Smooth muscle cell (in vitro differentiated cells): ENCODE results near the gene NINL. TPM values are rescaled to one million over a fixed set of nuclear protein-coding genes. Genes with fewer than 3 reads are reported as not detected.
A peak's percentile ranks its signal among the peaks of the same experiment; 100 is the strongest.
"Not testable (repeated sequence)": the region's sequence is repeated elsewhere in the genome, so short reads cannot be mapped to it uniquely, and the experiment has no call there.

ENCODE experiments used
- DNase-seq: peaks from one replicate; lab custom pipeline; 2025; ENCODE audit not compliant: unreplicated experiment; lab: John Stamatoyannopoulos, UW
- H2AFZ ChIP-seq: fragments of 200-600 bp; sonication (generic); 2 replicates; pipeline ENCODE4 v1.6.0; 2016; ENCODE audit warnings: antibody characterized with exemption, low read depth, mild to moderate bottlenecking
- H3F3A ChIP-seq: fragments of 200-600 bp; sonication (generic); 2 replicates; pipeline ENCODE4 v1.6.0; 2017; ENCODE audit warnings: antibody characterized with exemption, low read depth
- H3K27ac ChIP-seq: fragments of 200-600 bp; sonication (generic); 2 replicates; pipeline ENCODE4 v1.5.1; 2016; ENCODE audit warnings: low read depth, mild to moderate bottlenecking
- H3K27me3 ChIP-seq: fragments of 200-600 bp; sonication (generic); 2 replicates; pipeline ENCODE4 v1.6.1; 2016; ENCODE audit warnings: low read depth, mild to moderate bottlenecking
- H3K36me3 ChIP-seq: fragments of 200-600 bp; sonication (generic); 2 replicates; pipeline ENCODE4 v1.5.1; 2016; ENCODE audit warnings: low read depth
- H3K4me1 ChIP-seq: fragments of 200-600 bp; sonication (generic); 2 replicates; pipeline ENCODE4 v1.5.1; 2016; ENCODE audit warnings: low read depth
- H3K4me2 ChIP-seq: fragments of 200-600 bp; sonication (generic); 2 replicates; pipeline ENCODE4 v1.6.0; 2016; ENCODE audit warnings: mild to moderate bottlenecking
- H3K4me3 ChIP-seq: fragments of 200-600 bp; sonication (generic); 2 replicates; pipeline ENCODE4 v1.5.1; 2016; ENCODE audit warnings: mild to moderate bottlenecking
- H3K79me2 ChIP-seq: fragments of 200-600 bp; sonication (generic); 2 replicates; pipeline ENCODE4 v1.6.0; 2016; ENCODE audit warnings: low read depth, mild to moderate bottlenecking
- H3K9ac ChIP-seq: fragments of 200-600 bp; sonication (generic); 2 replicates; pipeline ENCODE4 v1.6.0; 2016; ENCODE audit warnings: low read depth
- H3K9me3 ChIP-seq: fragments of 200-600 bp; sonication (generic); replicated peaks from 2 replicates; pipeline ENCODE4 v1.5.1; 2016; ENCODE audit warnings: low read depth
- H4K20me1 ChIP-seq: fragments of 200-600 bp; sonication (generic); 2 replicates; pipeline ENCODE4 v1.6.0; 2016; ENCODE audit warnings: low read depth
- CTCF ChIP-seq: fragments of 200-600 bp; sonication (generic); IDR thresholded peaks from 2 replicates; pipeline ENCODE4 v1.5.1; 2017; ENCODE audit warnings: borderline replicate concordance, mild to moderate bottlenecking, antibody characterized with exemption; ENCODE audit not compliant: insufficient read depth, poor library complexity, severe bottlenecking
- WGBS: methylation state at CpG from one replicate; pipeline ENCODE4 v1.1.7; 2016; ENCODE audit warnings: low lambda C conversion rate; 5-methylcytosine and 5-hydroxymethylcytosine counted together
- polyA plus RNA-seq: library from polyadenylated mRNA; unstranded; fragments of >200 nt; fragmentation: Nextera tagmentation; extraction: Ambion mirVana; gene quantifications from 2 replicates; pipeline ENCODE4 v1.2.1, GENCODE V29; 2016
- total RNA-seq: library from RNA; depleted of rRNA; stranded (reverse); fragments of >200 nt; gene quantifications from 2 replicates; pipeline ENCODE4 v1.2.3, GENCODE V29; 2014

NINL gene
- total and polyA plus RNA-seq, 2 experiments from 2014 or later: 10.7 to 12.2 TPM

GRCh38 chr20:25476106-25477013 lies 109.0 kb downstream of the NINL start:
- no peak for TF ChIP-seq CTCF
- Histone ChIP-seq H3K4me2 (no peak overlapping the region), H3K27me3 (no peaks in the 10 kb centered on the region), H3K9me3 (no peaks in the 10 kb centered on the region), H3K36me3 (no peaks in the 10 kb centered on the region), H3K4me3 (no peak overlapping the region), H3F3A (no peaks in the 10 kb centered on the region), H3K79me2 (peaks cover 2% of the 10 kb centered on the region), H2AFZ (no peak overlapping the region), H3K27ac (no peak overlapping the region), H3K4me1 (no peaks in the 10 kb centered on the region), H3K9ac (no peak overlapping the region), H4K20me1 (peaks cover 10% of the 10 kb centered on the region)
- no peak for DNase-seq
- WGBS: 99% methylated on average over 46 of the region's 52 CpGs

- H3K4me2 ChIP-seq, H3F3A ChIP-seq, H3K9ac ChIP-seq, H3K27ac ChIP-seq, H3K27me3 ChIP-seq, H3K79me2 ChIP-seq, DNase-seq, H3K4me1 ChIP-seq, H2AFZ ChIP-seq, H3K4me3 ChIP-seq, H3K36me3 ChIP-seq, H3K9me3 ChIP-seq: not testable (repeated sequence)
- 100% methylated on average over 2 of the region's 2 CpGs for WGBS
- H4K20me1 ChIP-seq: peaks cover 11% of the 10 kb centered on the region
These were observed 112.0 kb downstream of the NINL start for GRCh38 chr20:25473297-25473696.

GRCh38 chr20:25471020-25471419 lies 114.3 kb downstream of the NINL start:
- peaks cover 5% of the 10 kb centered on the region for H3K79me2 ChIP-seq
- H3K36me3 ChIP-seq: no peaks in the 10 kb centered on the region
- no peaks in the 10 kb centered on the region for H3F3A ChIP-seq
- H3K4me1 ChIP-seq: no peaks in the 10 kb centered on the region
- no peak overlapping the region for H2AFZ ChIP-seq
- WGBS: 95% methylated on average over 7 of the region's 7 CpGs
- H3K9ac ChIP-seq: no peak overlapping the region
- H4K20me1 ChIP-seq: peaks cover 11% of the 10 kb centered on the region
- TF ChIP-seq CTCF: no peak
- no peak overlapping the region for H3K4me3 ChIP-seq
- no peak overlapping the region for H3K27ac ChIP-seq
- DNase-seq: no peak
- no peaks in the 10 kb centered on the region for H3K27me3 ChIP-seq
- H3K9me3 ChIP-seq: no peaks in the 10 kb centered on the region
- no peak overlapping the region for H3K4me2 ChIP-seq

GRCh38 chr20:25470045-25470444 lies 115.3 kb downstream of the NINL start:
- DNase-seq: no peak
- Histone ChIP-seq H3K9ac (no peak overlapping the region), H3K9me3 (no peaks in the 10 kb centered on the region), H3K27me3 (no peaks in the 10 kb centered on the region), H3K79me2 (peaks cover 5% of the 10 kb centered on the region), H3F3A (no peaks in the 10 kb centered on the region), H3K4me2 (no peak overlapping the region), H4K20me1 (peaks cover 11% of the 10 kb centered on the region), H3K4me3 (no peak overlapping the region), H3K4me1 (no peaks in the 10 kb centered on the region), H3K36me3 (no peaks in the 10 kb centered on the region), H2AFZ (no peak overlapping the region), H3K27ac (no peak overlapping the region)
- 86% methylated on average over 13 of the region's 13 CpGs for WGBS
- peak; percentile 32 for TF ChIP-seq CTCF
